ENCODE measurements around the gene VTI1A.

The VTI1A gene

GRCh38 chr10:112799726-112800510, 352.9 kb downstream of the VTI1A start:
- no peaks in the 10 kb centered on the region for H3K36me3 ChIP-seq (ENCODE audit: insufficient read depth, low read length)
- H2AFZ ChIP-seq (ENCODE audit: low read depth, low read length): no peak overlapping the region
- no peak overlapping the region for H3K4me3 ChIP-seq (ENCODE audit: low read length)
- no peaks in the 10 kb centered on the region for H3K27me3 ChIP-seq (ENCODE audit: insufficient read depth, low read length)
- no peaks in the 10 kb centered on the region for H3K9me3 ChIP-seq (ENCODE audit: low read length)
- H3K4me1 ChIP-seq (ENCODE audit: insufficient read depth, low read length): peaks cover 22% of the 10 kb centered on the region

DNA sequence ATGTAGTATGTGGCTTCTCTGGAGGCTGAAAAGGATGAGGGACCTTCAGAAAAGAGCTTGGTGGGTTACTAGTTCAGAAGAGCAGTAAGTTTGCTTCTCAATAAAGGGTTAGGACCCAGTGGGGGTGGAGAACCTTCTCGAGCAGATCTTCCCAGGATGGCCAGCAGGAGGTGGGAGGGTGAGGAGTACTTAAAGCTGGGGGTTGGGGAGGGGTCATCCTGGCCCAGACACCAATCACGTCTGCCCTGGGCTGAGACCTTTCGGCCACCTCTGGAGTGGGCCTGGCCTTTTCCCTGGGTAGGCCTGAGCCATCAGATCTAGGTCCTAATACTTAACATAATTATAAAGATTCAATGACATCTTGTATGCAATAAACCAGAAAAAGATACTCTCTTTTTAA, 354.0 kb downstream of the VTI1A start:
- peaks cover 22% of the 10 kb centered on the region for H3K4me1 ChIP-seq (ENCODE audit: insufficient read depth, low read length)
- no peaks in the 10 kb centered on the region for H3K36me3 ChIP-seq (ENCODE audit: insufficient read depth, low read length)
- no peak overlapping the region for H3K4me3 ChIP-seq (ENCODE audit: low read length)
- no peaks in the 10 kb centered on the region for H3K9me3 ChIP-seq (ENCODE audit: low read length)
- no peaks in the 10 kb centered on the region for H3K27me3 ChIP-seq (ENCODE audit: insufficient read depth, low read length)
- no peak overlapping the region for H2AFZ ChIP-seq (ENCODE audit: low read depth, low read length)

GRCh38 chr10:112801748-112802147, 354.7 kb downstream of the VTI1A start:
- H3K4me1 ChIP-seq (ENCODE audit: insufficient read depth, low read length): peaks cover 17% of the 10 kb centered on the region
- H3K36me3 ChIP-seq (ENCODE audit: insufficient read depth, low read length): no peaks in the 10 kb centered on the region
- H3K9me3 ChIP-seq (ENCODE audit: low read length): no peaks in the 10 kb centered on the region
- no peaks in the 10 kb centered on the region for H3K27me3 ChIP-seq (ENCODE audit: insufficient read depth, low read length)
- no peak overlapping the region for H3K4me3 ChIP-seq (ENCODE audit: low read length)
- H2AFZ ChIP-seq (ENCODE audit: low read depth, low read length): no peak overlapping the region

GRCh38 chr10:112802411-112803022, 355.5 kb downstream of the VTI1A start:
- Histone ChIP-seq H3K4me3 (ENCODE audit: low read length) (no peak overlapping the region), H2AFZ (ENCODE audit: low read depth, low read length) (no peak overlapping the region), H3K36me3 (ENCODE audit: insufficient read depth, low read length) (no peaks in the 10 kb centered on the region), H3K27me3 (ENCODE audit: insufficient read depth, low read length) (no peaks in the 10 kb centered on the region), H3K9me3 (ENCODE audit: low read length) (no peaks in the 10 kb centered on the region), H3K4me1 (ENCODE audit: insufficient read depth, low read length) (peaks cover 9% of the 10 kb centered on the region)

DNA sequence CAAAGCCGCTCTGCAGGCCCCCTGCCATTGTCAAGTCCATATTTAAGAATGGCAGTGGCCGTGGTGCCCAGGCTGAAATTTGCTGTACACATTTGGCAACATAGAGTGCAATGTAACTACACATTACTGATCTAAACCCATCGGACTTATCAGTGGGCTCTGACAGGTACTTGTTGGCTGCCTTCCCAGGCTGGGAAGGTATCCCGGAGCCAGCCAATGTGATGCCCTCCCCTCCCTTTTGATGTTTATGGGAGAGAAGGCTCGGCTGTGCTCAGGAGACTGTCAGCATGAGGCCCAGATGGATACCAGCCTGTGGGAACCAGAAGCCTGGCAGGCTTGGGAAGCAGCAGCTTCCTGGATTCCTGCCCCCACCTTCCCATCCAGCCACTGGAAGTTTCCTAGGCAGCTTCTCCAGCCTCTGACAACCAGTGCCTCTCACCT, 357.0 kb downstream of the VTI1A start:
- Histone ChIP-seq H3K4me1 (ENCODE audit: insufficient read depth, low read length) (no peaks in the 10 kb centered on the region), H3K4me3 (ENCODE audit: low read length) (no peak overlapping the region), H3K27me3 (ENCODE audit: insufficient read depth, low read length) (no peaks in the 10 kb centered on the region), H3K36me3 (ENCODE audit: insufficient read depth, low read length) (no peaks in the 10 kb centered on the region), H3K9me3 (ENCODE audit: low read length) (no peaks in the 10 kb centered on the region), H2AFZ (ENCODE audit: low read depth, low read length) (no peak overlapping the region)

DNA sequence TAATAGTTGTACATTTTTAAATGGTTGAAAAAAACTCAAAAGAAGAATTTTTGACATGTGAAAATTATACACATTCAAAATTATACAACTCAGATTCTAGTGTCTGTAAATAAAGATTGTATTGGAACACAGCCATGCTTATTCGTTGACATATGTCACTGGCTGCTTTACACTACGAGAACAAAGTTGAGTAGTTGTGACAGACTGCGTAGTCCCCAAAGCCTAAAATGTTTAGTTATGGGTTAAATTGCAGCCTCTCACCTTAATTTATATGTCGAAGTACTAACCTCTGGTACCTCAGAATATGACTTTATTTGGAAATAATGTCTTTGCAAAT, 358.2 kb downstream of the VTI1A start:
- no peak overlapping the region for H2AFZ ChIP-seq (ENCODE audit: low read depth, low read length)
- H3K9me3 ChIP-seq (ENCODE audit: low read length): no peaks in the 10 kb centered on the region
- no peak overlapping the region for H3K4me3 ChIP-seq (ENCODE audit: low read length)
- no peaks in the 10 kb centered on the region for H3K36me3 ChIP-seq (ENCODE audit: insufficient read depth, low read length)
- no peaks in the 10 kb centered on the region for H3K27me3 ChIP-seq (ENCODE audit: insufficient read depth, low read length)
- H3K4me1 ChIP-seq (ENCODE audit: insufficient read depth, low read length): no peaks in the 10 kb centered on the region

GRCh38 chr10:112805701-112806100, 358.7 kb downstream of the VTI1A start:
- H3K4me3 ChIP-seq (ENCODE audit: low read length): no peak overlapping the region
- no peaks in the 10 kb centered on the region for H3K27me3 ChIP-seq (ENCODE audit: insufficient read depth, low read length)
- peaks cover 2% of the 10 kb centered on the region for H3K4me1 ChIP-seq (ENCODE audit: insufficient read depth, low read length)
- H2AFZ ChIP-seq (ENCODE audit: low read depth, low read length): no peak overlapping the region
- peaks cover 3% of the 10 kb centered on the region for H3K9me3 ChIP-seq (ENCODE audit: low read length)
- H3K36me3 ChIP-seq (ENCODE audit: insufficient read depth, low read length): no peaks in the 10 kb centered on the region

GRCh38 chr10:112807013-112807412, 360.0 kb downstream of the VTI1A start:
- no peak overlapping the region for H2AFZ ChIP-seq (ENCODE audit: low read depth, low read length)
- H3K4me3 ChIP-seq (ENCODE audit: low read length): no peak overlapping the region
- H3K27me3 ChIP-seq (ENCODE audit: insufficient read depth, low read length): no peaks in the 10 kb centered on the region
- peaks cover 6% of the 10 kb centered on the region for H3K4me1 ChIP-seq (ENCODE audit: insufficient read depth, low read length)
- H3K36me3 ChIP-seq (ENCODE audit: insufficient read depth, low read length): no peaks in the 10 kb centered on the region
- peaks cover 3% of the 10 kb centered on the region for H3K9me3 ChIP-seq (ENCODE audit: low read length)

- H2AFZ ChIP-seq (ENCODE audit: low read depth, low read length): no peak overlapping the region
Measured at GRCh38 chr10:112809736-112810135, 362.7 kb downstream of the VTI1A start.

GRCh38 chr10:112810711-112811151, 363.7 kb downstream of the VTI1A start:
- no peak overlapping the region for H2AFZ ChIP-seq (ENCODE audit: low read depth, low read length)
- no peak overlapping the region for H3K4me3 ChIP-seq (ENCODE audit: low read length)
- H3K4me1 ChIP-seq (ENCODE audit: insufficient read depth, low read length): peaks cover 30% of the 10 kb centered on the region
- H3K36me3 ChIP-seq (ENCODE audit: insufficient read depth, low read length): no peaks in the 10 kb centered on the region
- H3K9me3 ChIP-seq (ENCODE audit: low read length): peaks cover 3% of the 10 kb centered on the region
- H3K27me3 ChIP-seq (ENCODE audit: insufficient read depth, low read length): no peaks in the 10 kb centered on the region

More at GRCh38 chr10:112809736-112810135, 362.7 kb downstream of the VTI1A start:
- Histone ChIP-seq H3K4me3 (ENCODE audit: low read length) (no peak overlapping the region), H3K27me3 (ENCODE audit: insufficient read depth, low read length) (no peaks in the 10 kb centered on the region), H3K36me3 (ENCODE audit: insufficient read depth, low read length) (no peaks in the 10 kb centered on the region), H3K4me1 (ENCODE audit: insufficient read depth, low read length) (peaks cover 20% of the 10 kb centered on the region), H3K9me3 (ENCODE audit: low read length) (peaks cover 3% of the 10 kb centered on the region)

DNA sequence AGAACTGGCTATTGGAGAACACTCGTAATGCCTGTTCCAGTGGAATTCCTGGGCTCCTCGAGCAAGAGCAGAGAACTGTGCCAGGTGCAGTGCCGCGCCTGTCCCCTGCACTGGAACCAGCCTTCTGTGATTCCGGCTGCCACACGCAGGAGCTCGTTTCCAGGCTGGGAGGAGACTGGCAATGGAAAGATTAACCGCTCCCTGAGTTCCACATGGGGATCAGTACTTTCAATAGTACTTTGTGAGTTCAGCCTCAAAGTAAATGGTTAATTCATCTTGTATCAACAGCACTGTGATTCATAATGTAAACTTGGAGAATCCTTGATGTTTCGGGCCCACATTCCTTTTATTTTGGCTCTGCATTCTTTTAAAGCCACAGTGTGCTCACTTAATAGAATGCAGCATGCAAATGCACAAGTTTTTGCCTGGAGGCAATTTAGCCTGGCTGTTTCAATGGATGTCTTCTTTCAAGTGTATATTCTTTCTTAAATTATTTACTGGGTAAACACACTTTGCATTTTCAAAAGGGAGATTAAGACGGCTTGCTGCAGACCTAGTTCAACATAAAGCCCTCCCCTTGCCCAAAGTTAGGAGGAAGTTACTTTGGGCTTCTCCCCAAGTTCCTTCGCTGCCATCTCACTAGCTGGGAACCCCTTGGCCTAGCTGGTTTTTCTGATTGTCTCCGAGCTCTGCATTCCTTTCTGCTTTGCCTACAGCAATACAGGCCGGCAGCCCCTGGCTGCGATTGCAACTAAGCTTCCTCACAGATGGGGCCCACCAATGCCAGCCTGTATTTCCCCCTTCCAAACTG, 364.9 kb downstream of the VTI1A start:
- H3K4me3 ChIP-seq (ENCODE audit: low read length): no peak overlapping the region
- H3K27me3 ChIP-seq (ENCODE audit: insufficient read depth, low read length): no peaks in the 10 kb centered on the region
- H3K4me1 ChIP-seq (ENCODE audit: insufficient read depth, low read length): peaks cover 42% of the 10 kb centered on the region
- H2AFZ ChIP-seq (ENCODE audit: low read depth, low read length): no peak overlapping the region
- peaks cover 3% of the 10 kb centered on the region for H3K9me3 ChIP-seq (ENCODE audit: low read length)
- no peaks in the 10 kb centered on the region for H3K36me3 ChIP-seq (ENCODE audit: insufficient read depth, low read length)

- Histone ChIP-seq H3K4me3 (ENCODE audit: low read length) (no peak overlapping the region), H3K36me3 (ENCODE audit: insufficient read depth, low read length) (no peaks in the 10 kb centered on the region), H3K27me3 (ENCODE audit: insufficient read depth, low read length) (no peaks in the 10 kb centered on the region), H2AFZ (ENCODE audit: low read depth, low read length) (no peak overlapping the region), H3K9me3 (ENCODE audit: low read length) (peaks cover 3% of the 10 kb centered on the region), H3K4me1 (ENCODE audit: insufficient read depth, low read length) (peaks cover 48% of the 10 kb centered on the region)
Measured at GRCh38 chr10:112812586-112812985, 365.6 kb downstream of the VTI1A start.

All from neuron (in vitro differentiated cells).